ENCODE data around the gene SPAG7. TPM values are rescaled to one million over a fixed set of nuclear protein-coding genes. Genes with fewer than 3 reads are reported as not detected.

The SPAG7 gene
- total and polyA plus RNA-seq, 3 donors from 2014 or later, result 54.9 to 79.5 (median 66.1) TPM

DNA sequence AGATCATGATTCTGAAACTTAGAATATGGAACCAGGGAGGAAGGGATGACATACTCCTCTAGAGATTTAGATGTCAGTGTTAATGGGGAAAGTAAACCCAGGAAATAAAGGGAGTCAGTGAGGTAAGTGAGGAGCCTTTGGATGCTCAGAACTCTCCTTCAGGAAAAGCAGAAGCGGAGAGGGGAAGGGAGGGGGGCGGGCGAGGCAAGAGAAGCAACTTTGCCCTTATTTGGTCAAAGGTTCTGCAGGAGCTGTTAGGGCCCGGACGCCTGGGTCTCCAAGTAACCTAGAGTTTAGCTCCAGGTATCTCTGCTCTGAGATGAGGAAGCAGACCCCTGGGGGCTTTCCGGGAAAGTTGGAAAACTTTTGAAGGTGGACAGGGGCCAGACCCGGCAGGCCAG is 20.6 kb downstream of the SPAG7 start:
- H3K4me3 ChIP-seq, result peak overlapping the region; percentile 90 to 99
- H3K27me3 ChIP-seq, result no peaks in the 10 kb centered on the region
- no peaks in the 10 kb centered on the region for H3K9me3 ChIP-seq
- peak overlapping the region; percentile 91 to 92 for H3K27ac ChIP-seq
- no peak for DNase-seq
- WGBS, 2 donors, result 0 to 1% methylated on average over 7 of the region's 7 CpGs
- peaks cover 20% of the 10 kb centered on the region for H3K4me1 ChIP-seq
- TF ChIP-seq, protein P1, sequence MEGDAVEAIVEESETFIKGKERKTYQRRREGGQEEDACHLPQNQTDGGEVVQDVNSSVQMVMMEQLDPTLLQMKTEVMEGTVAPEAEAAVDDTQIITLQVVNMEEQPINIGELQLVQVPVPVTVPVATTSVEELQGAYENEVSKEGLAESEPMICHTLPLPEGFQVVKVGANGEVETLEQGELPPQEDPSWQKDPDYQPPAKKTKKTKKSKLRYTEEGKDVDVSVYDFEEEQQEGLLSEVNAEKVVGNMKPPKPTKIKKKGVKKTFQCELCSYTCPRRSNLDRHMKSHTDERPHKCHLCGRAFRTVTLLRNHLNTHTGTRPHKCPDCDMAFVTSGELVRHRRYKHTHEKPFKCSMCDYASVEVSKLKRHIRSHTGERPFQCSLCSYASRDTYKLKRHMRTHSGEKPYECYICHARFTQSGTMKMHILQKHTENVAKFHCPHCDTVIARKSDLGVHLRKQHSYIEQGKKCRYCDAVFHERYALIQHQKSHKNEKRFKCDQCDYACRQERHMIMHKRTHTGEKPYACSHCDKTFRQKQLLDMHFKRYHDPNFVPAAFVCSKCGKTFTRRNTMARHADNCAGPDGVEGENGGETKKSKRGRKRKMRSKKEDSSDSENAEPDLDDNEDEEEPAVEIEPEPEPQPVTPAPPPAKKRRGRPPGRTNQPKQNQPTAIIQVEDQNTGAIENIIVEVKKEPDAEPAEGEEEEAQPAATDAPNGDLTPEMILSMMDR (IDR thresholded peaks at IDR 0.05), result no peak
- TF ChIP-seq POLR2A (IDR thresholded peaks at IDR 0.05), result no peak
- no peaks in the 10 kb centered on the region for H3K36me3 ChIP-seq (ENCODE audit: low read depth, missing control alignments)
- intact Hi-C loops (cut with DNase I; ENCODE audit: low total_unique reads), result no loop called here

DNA sequence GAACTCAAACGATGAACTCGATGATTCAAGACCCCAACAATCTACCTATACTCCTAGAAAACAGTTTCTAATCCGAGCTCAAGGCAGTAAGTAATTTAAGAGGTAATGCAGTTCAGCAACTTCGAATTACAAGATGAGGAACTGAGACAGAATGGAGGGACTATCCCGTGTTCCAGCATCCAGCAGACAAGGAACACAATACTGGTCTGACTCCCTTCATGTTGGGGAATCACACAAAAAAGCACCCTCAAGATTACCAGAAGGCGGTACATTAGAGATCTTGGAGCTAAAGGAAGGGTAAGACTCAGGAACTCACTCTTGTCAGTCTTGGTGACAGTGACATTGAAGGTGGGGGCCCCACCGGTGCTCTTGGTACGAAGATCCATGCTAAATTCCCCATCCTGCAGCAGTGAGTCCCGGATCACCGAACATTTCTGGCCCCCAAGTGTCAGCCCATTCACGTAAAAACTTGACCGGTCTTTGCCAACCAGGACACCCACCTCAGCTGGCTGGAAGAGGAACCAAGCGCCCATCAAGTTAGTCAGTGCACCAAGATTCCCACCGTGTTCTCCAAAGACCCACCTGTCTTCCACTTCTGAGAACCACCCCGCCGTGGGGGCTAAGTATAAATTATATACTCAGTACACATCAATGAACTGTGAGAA is 21.2 kb downstream of the SPAG7 start:
- H3K9me3 ChIP-seq, result no peaks in the 10 kb centered on the region
- H3K27me3 ChIP-seq, result no peaks in the 10 kb centered on the region
- no peaks in the 10 kb centered on the region for H3K36me3 ChIP-seq (ENCODE audit: low read depth, missing control alignments)
- WGBS, 2 donors, result 19 to 37% methylated on average over 14 to 16 of the region's 16 CpGs
- intact Hi-C loops (cut with DNase I; ENCODE audit: low total_unique reads), result no loop called here
- peak overlapping the region; percentile 91 to 92 for H3K27ac ChIP-seq
- peaks cover 22% of the 10 kb centered on the region for H3K4me1 ChIP-seq
- peak overlapping the region; percentile 90 to 99 for H3K4me3 ChIP-seq
- DNase-seq, result no peak
- TF ChIP-seq, protein P1 (IDR thresholded peaks at IDR 0.05), result no peak
- TF ChIP-seq POLR2A (IDR thresholded peaks at IDR 0.05), result no peak

DNA sequence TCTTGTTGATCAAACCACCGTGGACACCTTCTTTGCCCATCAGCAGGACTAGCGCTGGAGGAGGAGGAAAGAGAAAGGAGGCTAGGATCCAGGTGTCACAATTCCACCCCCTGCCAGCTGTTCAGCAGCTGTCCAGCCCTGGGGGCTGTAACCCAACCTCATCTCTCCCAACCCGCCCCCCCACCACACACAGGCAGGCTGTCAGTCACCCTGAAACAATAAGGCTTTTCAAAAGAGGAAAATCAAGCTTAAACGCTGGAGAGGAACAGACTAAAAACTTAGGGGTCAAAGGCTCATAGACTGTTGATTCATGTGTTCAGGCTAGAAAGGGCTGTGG is 21.7 kb downstream of the SPAG7 start:
- Histone ChIP-seq H3K9me3 (no peaks in the 10 kb centered on the region), H3K36me3 (ENCODE audit: low read depth, missing control alignments) (no peaks in the 10 kb centered on the region), H3K4me1 (peaks cover 23% of the 10 kb centered on the region), H3K4me3 (no peak overlapping the region), H3K27ac (peak overlapping the region in 1 of 2 donors; percentile 91), H3K27me3 (no peaks in the 10 kb centered on the region)
- WGBS, 2 donors, result 26 to 30% methylated on average over 4 of the region's 4 CpGs
- no peak for TF ChIP-seq POLR2A (IDR thresholded peaks at IDR 0.05)
- TF ChIP-seq, protein P1 (IDR thresholded peaks at IDR 0.05), result no peak
- intact Hi-C loops (cut with DNase I; ENCODE audit: low total_unique reads), result no loop called here
- DNase-seq, result no peak

DNA sequence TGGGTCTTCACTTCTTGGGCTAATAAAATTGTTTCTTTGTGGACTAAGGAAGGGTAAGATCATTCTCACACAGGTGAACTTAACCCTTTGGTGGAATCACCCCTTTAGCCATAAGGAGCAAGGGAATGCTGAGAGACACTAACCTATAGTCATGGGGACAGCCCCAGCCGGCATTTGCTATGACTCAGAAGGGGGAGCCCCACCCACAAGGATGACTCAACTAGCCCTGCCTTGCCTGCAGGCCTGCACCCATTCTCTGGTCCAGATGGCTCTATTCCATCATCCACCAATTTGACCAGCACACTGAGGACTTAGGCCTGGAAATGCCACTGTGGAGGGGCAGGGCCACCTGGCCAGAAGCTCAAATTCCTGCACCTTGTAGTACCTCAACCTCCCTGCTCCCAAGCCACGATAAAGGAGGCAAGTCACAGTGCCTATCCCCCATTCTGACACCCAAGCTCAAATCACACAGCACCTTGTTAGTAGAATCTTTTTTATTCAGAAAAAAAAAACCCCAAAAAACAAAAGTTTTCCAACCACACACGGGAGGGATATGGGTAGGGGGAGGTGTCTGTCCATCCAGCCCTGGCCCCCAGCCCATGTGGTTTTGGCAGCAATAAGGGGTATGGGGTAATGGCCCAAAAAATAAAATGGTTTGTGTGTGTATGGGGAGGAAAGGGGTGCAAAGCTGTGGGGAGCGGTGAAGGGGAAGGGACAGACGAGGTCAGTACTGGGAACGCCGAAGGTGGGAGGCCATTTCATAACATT is 22.3 kb downstream of the SPAG7 start:
- H3K36me3 ChIP-seq (ENCODE audit: low read depth, missing control alignments), result no peaks in the 10 kb centered on the region
- peaks cover 23% of the 10 kb centered on the region for H3K4me1 ChIP-seq
- H3K27ac ChIP-seq, result peak overlapping the region in 1 of 2 donors; percentile 44
- no peaks in the 10 kb centered on the region for H3K27me3 ChIP-seq
- WGBS, 2 donors, result 52 to 53% methylated on average over 7 of the region's 7 CpGs
- H3K9me3 ChIP-seq, result no peaks in the 10 kb centered on the region
- peak; percentile 60 for DNase-seq
- TF ChIP-seq, protein P1 (IDR thresholded peaks at IDR 0.05), result no peak
- no peak for TF ChIP-seq POLR2A (IDR thresholded peaks at IDR 0.05)
- H3K4me3 ChIP-seq, result no peak overlapping the region
- intact Hi-C loops (cut with DNase I; ENCODE audit: low total_unique reads), result no loop called here
